Measurements from ENCODE around the gene GMPPA.

Gene GMPPA

GRCh38 chr2:219509780-219510511 is 11.3 kb downstream of the GMPPA start:
- TF ChIP-seq CTCF (IDR thresholded peaks at IDR 0.05), result peak; percentile 72

GRCh38 chr2:219510512-219511135 is 11.9 kb downstream of the GMPPA start:
- TF ChIP-seq CTCF (IDR thresholded peaks at IDR 0.05), result no peak

- no peak for TF ChIP-seq CTCF (IDR thresholded peaks at IDR 0.05)
Observed at GRCh38 chr2:219511547-219512325, 13.0 kb downstream of the GMPPA start.

- no peak for TF ChIP-seq CTCF (IDR thresholded peaks at IDR 0.05)
Observed at GRCh38 chr2:219512524-219513216, 14.0 kb downstream of the GMPPA start.

- no peak for TF ChIP-seq CTCF (IDR thresholded peaks at IDR 0.05)
Observed at GRCh38 chr2:219513787-219514186, 15.1 kb downstream of the GMPPA start.

- no peak for TF ChIP-seq CTCF (IDR thresholded peaks at IDR 0.05)
Observed at GRCh38 chr2:219514196-219514761, 15.6 kb downstream of the GMPPA start, which contains the start of gene ASIC4. TSS of gene ASIC4 (plus strand) at chr2:219514482. CDS start at chr2:219514725, 243 bp downstream.

GRCh38 chr2:219514836-219515235 is 16.1 kb downstream of the GMPPA start:
- TF ChIP-seq CTCF (IDR thresholded peaks at IDR 0.05), result no peak

All from LNCAP (cell line).